Midbrain (tissue), 1 donor: Measurements from ENCODE around the gene HOXC10.

ENCODE experiments used
- DNase-seq: peaks from one replicate; lab custom pipeline; 2025; lab: John Stamatoyannopoulos, UW

Gene HOXC10

GRCh38 chr12:54016478-54016964 is 31.6 kb downstream of the HOXC10 start:
- no peak for DNase-seq

DNA sequence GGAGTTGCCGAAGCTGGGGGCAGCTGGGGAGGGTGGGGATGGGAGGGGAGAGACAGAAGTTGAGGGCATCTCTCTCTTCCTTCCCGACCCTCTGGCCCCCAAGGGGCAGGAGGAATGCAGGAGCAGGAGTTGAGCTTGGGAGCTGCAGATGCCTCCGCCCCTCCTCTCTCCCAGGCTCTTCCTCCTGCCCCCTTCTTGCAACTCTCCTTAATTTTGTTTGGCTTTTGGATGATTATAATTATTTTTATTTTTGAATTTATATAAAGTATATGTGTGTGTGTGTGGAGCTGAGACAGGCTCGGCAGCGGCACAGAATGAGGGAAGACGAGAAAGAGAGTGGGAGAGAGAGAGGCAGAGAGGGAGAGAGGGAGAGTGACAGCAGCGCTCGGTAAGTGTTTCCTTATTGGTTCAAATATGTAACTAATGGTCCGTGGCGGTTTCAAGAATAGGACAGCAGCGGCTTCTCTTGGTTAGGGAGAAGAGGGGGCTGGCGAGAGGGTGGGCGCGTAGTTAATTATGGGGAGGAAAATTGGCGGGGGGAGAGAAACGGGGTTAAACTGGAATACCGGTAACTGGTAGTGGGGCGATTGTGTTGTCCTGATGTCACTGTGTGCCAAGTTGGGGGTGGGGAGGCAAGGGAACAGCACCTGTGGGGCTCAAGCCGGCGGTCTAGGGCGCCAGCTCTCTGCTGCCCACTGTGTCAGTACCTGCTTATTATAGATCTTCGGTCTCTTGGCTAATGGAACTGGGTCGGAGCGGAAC is 32.3 kb downstream of the HOXC10 start:
- no peak for DNase-seq

DNA sequence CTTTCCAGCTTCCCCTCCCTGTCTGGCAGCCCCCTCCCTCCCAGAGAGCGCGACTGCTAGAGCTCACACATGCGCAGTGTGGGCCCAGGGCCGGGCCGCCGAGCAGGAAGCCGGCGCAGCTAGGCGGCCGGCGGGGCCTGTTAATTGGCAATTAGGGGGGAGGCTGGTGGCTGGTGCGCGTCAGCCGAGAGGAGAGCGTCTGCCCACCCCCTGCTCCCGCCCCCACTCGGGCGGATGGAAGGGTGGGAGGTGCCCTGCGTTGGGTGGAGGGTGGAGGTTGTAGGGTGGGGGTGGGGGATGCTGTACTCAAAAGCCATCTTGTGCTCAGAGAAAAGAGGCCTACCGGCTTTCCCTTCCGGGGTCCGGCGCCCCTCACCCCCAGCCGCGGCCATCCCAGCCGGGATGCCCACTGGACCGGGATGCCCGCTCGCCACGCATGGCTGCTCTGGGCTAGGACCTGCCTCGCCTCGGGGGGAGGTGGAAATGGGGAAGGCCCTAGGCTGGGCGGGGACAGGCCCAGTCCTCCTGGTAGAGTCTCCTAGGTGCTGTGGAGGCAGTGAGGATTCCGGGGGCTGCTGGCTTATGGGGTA is 33.0 kb downstream of the HOXC10 start:
- DNase-seq = peak; percentile 55

DNA sequence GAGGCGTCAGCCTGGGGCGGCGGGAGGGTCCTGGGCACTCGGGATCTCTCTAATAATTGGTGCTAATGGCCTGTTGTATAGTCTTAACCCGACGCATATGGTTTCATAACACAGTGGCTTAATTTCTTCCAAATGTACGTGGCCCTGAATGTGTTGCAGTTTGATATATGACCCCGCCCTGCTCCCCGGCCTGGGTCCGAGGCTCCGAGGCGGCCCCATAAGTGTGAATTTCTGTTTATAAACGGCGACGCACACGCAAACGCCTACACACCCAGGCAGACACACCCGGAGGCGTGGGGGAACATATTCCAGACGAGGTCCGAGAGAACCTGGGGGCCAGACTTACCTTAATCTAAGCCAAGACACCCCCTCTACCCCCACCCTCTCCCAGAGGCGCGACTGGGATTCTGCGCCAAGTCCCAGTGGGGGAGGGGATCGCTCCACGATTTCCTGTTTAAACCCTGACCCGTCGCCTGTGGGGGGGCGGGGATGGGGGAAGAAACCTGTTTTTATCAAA is 33.6 kb downstream of the HOXC10 start:
- DNase-seq = no peak

- no peak for DNase-seq
Measured at GRCh38 chr12:54019091-54019811, 34.3 kb downstream of the HOXC10 start.

GRCh38 chr12:54019924-54020590 is 35.1 kb downstream of the HOXC10 start:
- DNase-seq = no peak

GRCh38 chr12:54020591-54021405 is 35.9 kb downstream of the HOXC10 start:
- no peak for DNase-seq

DNA sequence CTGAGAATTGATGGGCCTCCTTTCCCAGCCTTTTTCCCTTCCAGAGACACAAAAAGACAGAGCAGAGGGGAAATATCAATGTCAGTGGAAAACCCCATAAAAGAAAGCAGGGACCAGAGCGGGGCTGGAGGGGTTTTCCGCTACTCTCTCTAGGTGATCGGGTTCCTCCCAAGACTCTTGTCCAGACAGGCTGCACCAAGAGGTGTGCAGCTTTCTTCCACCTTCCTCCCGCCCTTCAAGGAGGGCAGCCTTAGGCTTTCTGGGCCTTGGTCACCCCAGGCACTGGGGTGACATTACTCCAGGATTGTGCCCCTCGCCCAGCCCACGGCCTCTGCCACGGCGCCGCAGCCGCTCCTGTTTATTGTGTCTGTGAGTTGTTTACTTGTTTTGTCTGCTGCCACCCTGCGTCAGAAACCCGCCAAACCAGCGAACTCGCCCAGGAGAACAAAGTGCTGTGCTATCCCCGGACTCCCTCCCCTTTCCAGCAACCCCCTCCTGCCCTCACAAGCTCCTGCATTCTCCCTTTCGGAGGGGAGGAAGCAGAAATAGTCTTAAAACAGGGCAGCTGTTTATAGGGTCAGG is 36.6 kb downstream of the HOXC10 start:
- DNase-seq = no peak

DNA sequence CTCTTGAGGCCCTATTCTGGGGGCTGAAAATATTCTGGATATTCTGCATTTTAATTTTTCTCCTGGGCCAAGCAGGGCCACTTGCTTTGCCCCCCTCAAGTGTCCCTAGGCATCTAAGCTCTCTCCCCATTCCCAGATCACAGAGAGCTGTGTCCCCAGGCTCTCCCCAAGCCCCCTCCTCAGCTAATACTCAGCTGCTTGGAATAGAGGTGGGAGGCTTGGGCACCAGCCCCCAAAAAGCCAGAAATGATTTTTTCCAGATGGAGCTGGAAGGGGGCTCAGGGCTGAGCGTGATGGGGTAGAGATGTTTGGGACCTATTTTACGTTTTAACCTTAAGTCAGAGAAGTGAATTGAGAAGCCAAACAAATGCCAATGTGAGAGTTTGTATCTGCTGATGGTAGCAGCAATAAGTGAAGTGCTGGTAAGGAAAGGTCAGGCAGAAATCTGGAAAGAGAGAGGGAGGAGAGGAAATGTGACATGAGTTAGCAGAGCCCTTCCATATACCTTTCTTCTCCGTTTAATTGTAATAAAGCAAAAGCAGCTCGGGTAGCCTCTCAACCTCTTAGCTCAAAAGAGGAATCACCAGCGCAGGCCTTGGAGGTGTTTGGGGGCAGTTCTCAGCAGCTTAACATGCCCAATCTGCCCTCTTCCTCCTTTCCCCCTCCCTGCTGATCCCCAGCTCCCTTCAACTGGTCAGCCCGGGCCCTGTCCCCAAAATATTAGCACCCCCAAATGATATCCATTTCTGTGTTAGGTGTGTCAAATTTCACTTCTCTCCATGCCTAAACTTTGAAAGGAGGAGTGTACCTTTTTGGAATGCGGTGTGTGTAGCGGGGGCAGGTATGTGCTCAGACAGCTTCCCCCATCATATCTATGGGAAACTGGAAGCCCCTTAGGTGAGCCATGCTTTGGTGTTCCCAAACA is 38.3 kb downstream of the HOXC10 start:
- no peak for DNase-seq

DNA sequence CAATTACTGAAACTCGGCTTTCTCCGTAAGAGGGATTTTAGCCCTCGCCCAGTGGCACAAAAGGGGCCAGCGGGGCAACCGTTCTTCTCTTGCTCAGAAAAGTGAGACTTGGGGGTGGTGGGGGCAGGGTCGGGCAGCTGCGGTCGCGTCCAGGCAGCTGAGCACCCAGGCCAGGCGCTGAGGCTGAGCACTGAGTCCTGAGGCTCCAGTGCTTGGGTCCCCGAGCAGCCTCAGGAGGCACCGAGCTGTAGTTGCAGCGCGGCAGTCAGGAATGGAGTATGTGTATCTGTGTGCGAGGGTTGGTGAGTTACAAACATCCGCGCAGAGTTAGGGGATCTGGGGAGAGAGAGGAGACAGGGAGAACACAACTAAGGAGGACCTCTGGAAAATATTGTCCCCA is 39.2 kb downstream of the HOXC10 start:
- no peak for DNase-seq

GRCh38 chr12:54024581-54025305 is 39.8 kb downstream of the HOXC10 start:
- no peak for DNase-seq

DNA sequence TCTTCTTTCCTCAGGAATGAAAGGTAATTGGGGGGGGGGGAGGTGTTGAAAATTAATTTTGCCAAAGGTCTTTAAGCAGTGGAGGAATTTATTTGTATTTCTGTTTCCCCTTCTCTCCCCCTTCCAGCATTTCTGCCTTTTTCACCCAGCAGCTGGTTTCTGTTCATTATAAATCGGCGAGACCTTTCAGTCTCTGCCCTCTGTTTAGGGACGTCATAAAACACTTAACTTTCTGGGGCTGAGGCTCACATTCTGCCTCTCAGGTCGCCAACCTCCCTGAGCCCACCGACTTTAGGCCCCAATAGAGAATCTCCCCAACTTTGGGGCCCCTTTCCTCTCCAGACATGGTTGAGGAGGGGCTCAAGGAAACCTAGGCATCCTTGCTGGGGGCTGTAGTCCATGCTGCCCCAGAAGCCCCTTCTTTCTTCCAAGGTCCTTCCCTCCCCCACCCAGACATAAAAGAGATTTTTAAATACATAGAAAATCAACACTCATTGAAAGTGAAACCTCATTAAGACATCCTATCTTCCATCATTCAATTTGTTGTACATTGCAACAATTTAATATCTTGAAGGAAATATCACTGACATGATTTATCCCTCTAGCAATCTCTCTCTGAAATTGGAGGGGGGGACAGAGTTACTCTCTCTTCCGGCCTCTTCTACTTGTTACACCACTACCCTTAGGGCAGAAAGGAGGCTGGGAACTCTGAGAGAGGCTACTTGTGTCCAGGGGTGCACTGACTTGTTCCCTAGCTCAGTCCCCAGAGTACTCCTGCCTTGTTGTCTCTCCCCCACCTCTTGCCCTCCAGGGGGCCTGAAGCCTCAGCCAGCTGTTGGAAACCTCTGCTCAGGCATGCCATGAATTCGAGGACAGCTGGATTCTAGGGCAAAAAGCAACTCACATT is 40.8 kb downstream of the HOXC10 start:
- DNase-seq = no peak

GRCh38 chr12:54026640-54027441 is 41.9 kb downstream of the HOXC10 start:
- DNase-seq = no peak

DNA sequence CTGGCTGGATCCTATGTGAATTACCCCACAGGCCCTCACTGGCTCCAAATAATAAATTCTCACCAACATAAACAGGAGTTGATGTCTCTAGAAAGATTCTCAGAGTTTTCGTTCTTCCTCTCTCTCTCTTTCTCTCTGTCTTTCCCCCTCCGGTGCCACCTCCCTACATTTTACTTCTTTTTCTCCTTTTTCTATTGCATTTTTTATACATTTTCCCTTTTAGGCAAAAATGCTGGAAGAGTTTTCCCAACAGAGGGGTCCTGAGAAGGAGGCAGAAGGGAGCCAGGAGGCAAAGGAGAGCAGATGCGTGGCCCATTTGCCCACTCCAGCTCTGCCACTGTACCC is 42.5 kb downstream of the HOXC10 start:
- no peak for DNase-seq

DNA sequence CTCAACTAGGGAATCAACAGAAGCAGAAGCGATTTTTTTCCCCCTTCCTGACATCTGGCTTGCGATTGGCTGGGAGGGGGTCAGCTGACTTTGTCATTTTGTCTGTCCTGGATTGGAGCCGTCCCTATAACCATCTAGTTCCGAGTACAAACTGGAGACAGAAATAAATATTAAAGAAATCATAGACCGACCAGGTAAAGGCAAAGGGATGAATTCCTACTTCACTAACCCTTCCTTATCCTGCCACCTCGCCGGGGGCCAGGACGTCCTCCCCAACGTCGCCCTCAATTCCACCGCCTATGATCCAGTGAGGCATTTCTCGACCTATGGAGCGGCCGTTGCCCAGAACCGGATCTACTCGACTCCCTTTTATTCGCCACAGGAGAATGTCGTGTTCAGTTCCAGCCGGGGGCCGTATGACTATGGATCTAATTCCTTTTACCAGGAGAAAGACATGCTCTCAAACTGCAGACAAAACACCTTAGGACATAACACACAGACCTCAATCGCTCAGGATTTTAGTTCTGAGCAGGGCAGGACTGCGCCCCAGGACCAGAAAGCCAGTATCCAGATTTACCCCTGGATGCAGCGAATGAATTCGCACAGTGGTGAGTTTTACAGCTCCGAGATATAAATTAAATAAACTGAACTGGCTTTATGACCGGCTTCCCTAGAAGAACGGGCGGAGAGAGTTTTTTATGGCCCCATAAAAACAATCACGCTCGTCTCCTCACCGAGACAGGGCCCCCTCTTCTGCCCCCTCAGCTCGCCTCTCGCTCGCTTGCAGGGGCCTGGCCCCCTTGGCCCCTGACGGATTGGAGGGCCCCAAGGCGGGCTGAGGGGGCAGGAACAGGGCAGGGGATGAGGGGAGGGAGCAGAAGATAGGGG is 43.6 kb downstream of the HOXC10 start, which contains the start of gene HOXC6:
Gene HOXC6 (plus strand): TSS at position 127 of the 888 bp plus-strand sequence. CDS start 82 bp downstream, at position 209.
- no peak for DNase-seq
